Liver (tissue), 9 donors: ENCODE data around the gene SYK. TPM values are rescaled to one million over a fixed set of nuclear protein-coding genes. Genes with fewer than 3 reads are reported as not detected.
A peak's percentile ranks its signal among the peaks of the same experiment; 100 is the strongest.

Experiments used
- DNase-seq: peaks from one replicate; pipeline ENCODE4 v3.0.0-alpha.2; 2017; ENCODE audit warnings: low spot score
- H3K27ac ChIP-seq, 2 donors: one replicate each; pipeline ENCODE4 v1.7.0; 2013; ENCODE audit warnings: inconsistent platforms in 2 of 2, low read length in 2 of 2, control low read depth in 1 of 2, low read depth in 1 of 2, mild to moderate bottlenecking in 1 of 2
- H3K27me3 ChIP-seq, 4 donors: one replicate each; pipeline versions ENCODE4 v1.6.1 to v1.7.0; 2013; ENCODE audit warnings: low read length in 3 of 4, inconsistent platforms in 1 of 4, mild to moderate bottlenecking in 1 of 4, moderate library complexity in 1 of 4; ENCODE audit not compliant: control insufficient read depth in 4 of 4, insufficient read depth in 4 of 4
- H3K36me3 ChIP-seq, 4 donors: one replicate each; pipeline versions ENCODE4 v1.6.1 to v1.7.0; 2013; ENCODE audit warnings: low read length in 3 of 4, mild to moderate bottlenecking in 3 of 4, low read depth in 1 of 4, moderate library complexity in 1 of 4; ENCODE audit not compliant: control insufficient read depth in 4 of 4, insufficient read depth in 3 of 4
- H3K4me1 ChIP-seq, 4 donors: one replicate each; pipeline versions ENCODE4 v1.6.1 to v1.7.0; 2013; ENCODE audit warnings: low read length in 3 of 4, mild to moderate bottlenecking in 3 of 4, moderate library complexity in 1 of 4; ENCODE audit not compliant: control insufficient read depth in 4 of 4, insufficient read depth in 4 of 4
- H3K4me3 ChIP-seq, 3 donors: one replicate each; pipeline versions ENCODE4 v1.6.1 to v1.7.0; 2013; ENCODE audit warnings: low read length in 3 of 3, control low read depth in 1 of 3, low read depth in 1 of 3, mild to moderate bottlenecking in 1 of 3
- H3K9ac ChIP-seq, 2 donors: one replicate each; pipeline ENCODE4 v1.7.0; 2013; ENCODE audit warnings: low read length in 2 of 2, mild to moderate bottlenecking in 2 of 2, moderate library complexity in 2 of 2, control low read depth in 1 of 2, low read depth in 1 of 2
- H3K9me3 ChIP-seq, 4 donors: one replicate each; pipeline versions ENCODE4 v1.6.1 to v1.7.0; 2013; ENCODE audit warnings: low read length in 3 of 4; ENCODE audit not compliant: control insufficient read depth in 4 of 4
- FOXA2 ChIP-seq: IDR thresholded peaks from 2 replicates; pipeline ENCODE4 v1.6.1; 2016; ENCODE audit warnings: antibody characterized with exemption
- GABPA ChIP-seq, 2 donors: IDR thresholded peaks in 1 of 2; conservative IDR thresholded peaks in 1 of 2; 2 replicates each; pipeline ENCODE4 v1.6.1; 2016; ENCODE audit warnings: antibody characterized with exemption in 2 of 2, mild to moderate bottlenecking in 1 of 2, moderate library complexity in 1 of 2
- HNF4A ChIP-seq, 2 donors: conservative IDR thresholded peaks; 2 replicates each; pipeline ENCODE4 v1.6.1; 2016; ENCODE audit warnings: antibody characterized with exemption in 2 of 2, mild to moderate bottlenecking in 2 of 2
- HNF4G ChIP-seq: IDR thresholded peaks from 2 replicates; pipeline ENCODE4 v1.6.1; 2016; ENCODE audit warnings: antibody characterized with exemption
- MAX ChIP-seq: IDR thresholded peaks from 2 replicates; pipeline ENCODE4 v1.6.1; 2016; ENCODE audit warnings: antibody characterized with exemption
- NR2F2 ChIP-seq: IDR thresholded peaks from 2 replicates; pipeline ENCODE4 v1.6.1; 2016; ENCODE audit warnings: antibody characterized with exemption
- RAD21 ChIP-seq, 2 donors: IDR thresholded peaks; 2 replicates each; pipeline ENCODE4 v1.6.1; 2016; ENCODE audit warnings: antibody characterized with exemption in 2 of 2, mild to moderate bottlenecking in 2 of 2
- SP1 ChIP-seq: IDR thresholded peaks from 2 replicates; pipeline ENCODE4 v1.6.1; 2018; ENCODE audit warnings: antibody characterized with exemption, mild to moderate bottlenecking
- TAF1 ChIP-seq: conservative IDR thresholded peaks from 2 replicates; pipeline ENCODE4 v1.6.1; 2016; ENCODE audit warnings: antibody characterized with exemption, mild to moderate bottlenecking
- YY1 ChIP-seq: IDR thresholded peaks from 2 replicates; pipeline ENCODE4 v1.6.1; 2016; ENCODE audit warnings: antibody characterized with exemption, mild to moderate bottlenecking
- ZBTB33 ChIP-seq: IDR thresholded peaks from 2 replicates; pipeline ENCODE4 v1.6.1; 2016; ENCODE audit warnings: antibody characterized with exemption
- WGBS: extraction: QIAGEN DNeasy Blood & Tissue Kit; methylation state at CpG from one replicate; pipeline ENCODE4 v1.1.7; 2013; 5-methylcytosine and 5-hydroxymethylcytosine counted together
- polyA plus RNA-seq, 2 donors: library from polyadenylated mRNA; stranded (reverse) in 1 of 2; unstranded in 1 of 2; fragments of 200-250 nt in 1 of 2; fragments of >200 nt in 1 of 2; fragmentation: Nextera tagmentation in 1 of 2; extraction: Ambion mirVana in 1 of 2; gene quantifications; one replicate each; pipeline versions ENCODE4 v1.2.1 to v1.2.3, GENCODE V29; 2013 to 2015
- total RNA-seq, 2 donors: library from RNA; depleted of rRNA; stranded (reverse); fragments of >200 nt; gene quantifications; one replicate each; pipeline ENCODE4 v1.2.3, GENCODE V29; 2014
- TF ChIP-seq, protein P1 (sequence below): fragments of 150-350 bp; IDR thresholded peaks from 2 replicates; pipeline ENCODE4 v1.5.1; 2017; ENCODE audit warnings: improper control_type of control experiment, low read depth, low read length; ENCODE audit not compliant: missing input control
- donor health status: healthy.
- donor health status: healthy.
- donor health status: healthy.
- donor health status: healthy.
- donor health status: healthy.

SYK gene
- total and polyA plus RNA-seq, 4 donors, result 2.0 to 15.4 (median 4.1) TPM

- DNase-seq, result peak; percentile 4
- no peak overlapping the region for H3K4me3 ChIP-seq
- WGBS, result 76% methylated on average over 3 of the region's 3 CpGs
- H3K27ac ChIP-seq, result no peak overlapping the region
- H3K9me3 ChIP-seq, result peaks cover 0 to 3% (median 0%) of the 10 kb centered on the region in 4 donors
- H3K27me3 ChIP-seq, result peaks cover 0 to 3% (median 0%) of the 10 kb centered on the region in 4 donors
- no peak overlapping the region for H3K9ac ChIP-seq
- no peaks in the 10 kb centered on the region for H3K4me1 ChIP-seq
- no peak for TF ChIP-seq NR2F2
- TF ChIP-seq RAD21 (IDR thresholded peaks at IDR 0.05), result no peak
- TF ChIP-seq HNF4A (conservative IDR thresholded peaks at IDR 0.05), result no peak
- no peak for TF ChIP-seq ZBTB33
- TF ChIP-seq HNF4G, result no peak
- TF ChIP-seq GABPA (IDR thresholded peaks at IDR 0.05 in 1 of 2, conservative IDR thresholded peaks at IDR 0.05 in 1 of 2), result no peak
- no peak for TF ChIP-seq SP1
- TF ChIP-seq, protein P1, sequence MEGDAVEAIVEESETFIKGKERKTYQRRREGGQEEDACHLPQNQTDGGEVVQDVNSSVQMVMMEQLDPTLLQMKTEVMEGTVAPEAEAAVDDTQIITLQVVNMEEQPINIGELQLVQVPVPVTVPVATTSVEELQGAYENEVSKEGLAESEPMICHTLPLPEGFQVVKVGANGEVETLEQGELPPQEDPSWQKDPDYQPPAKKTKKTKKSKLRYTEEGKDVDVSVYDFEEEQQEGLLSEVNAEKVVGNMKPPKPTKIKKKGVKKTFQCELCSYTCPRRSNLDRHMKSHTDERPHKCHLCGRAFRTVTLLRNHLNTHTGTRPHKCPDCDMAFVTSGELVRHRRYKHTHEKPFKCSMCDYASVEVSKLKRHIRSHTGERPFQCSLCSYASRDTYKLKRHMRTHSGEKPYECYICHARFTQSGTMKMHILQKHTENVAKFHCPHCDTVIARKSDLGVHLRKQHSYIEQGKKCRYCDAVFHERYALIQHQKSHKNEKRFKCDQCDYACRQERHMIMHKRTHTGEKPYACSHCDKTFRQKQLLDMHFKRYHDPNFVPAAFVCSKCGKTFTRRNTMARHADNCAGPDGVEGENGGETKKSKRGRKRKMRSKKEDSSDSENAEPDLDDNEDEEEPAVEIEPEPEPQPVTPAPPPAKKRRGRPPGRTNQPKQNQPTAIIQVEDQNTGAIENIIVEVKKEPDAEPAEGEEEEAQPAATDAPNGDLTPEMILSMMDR, result no peak
- no peak for TF ChIP-seq YY1
- TF ChIP-seq MAX, result no peak
- no peak for TF ChIP-seq FOXA2
- H3K36me3 ChIP-seq, result no peaks in the 10 kb centered on the region
Observed at GRCh38 chr9:90832261-90832660, 30.6 kb downstream of the SYK start.

- WGBS, result 69% methylated on average over 8 of the region's 8 CpGs
- TF ChIP-seq RAD21 (IDR thresholded peaks at IDR 0.05) (no peak), HNF4A (conservative IDR thresholded peaks at IDR 0.05) (no peak), GABPA (IDR thresholded peaks at IDR 0.05 in 1 of 2, conservative IDR thresholded peaks at IDR 0.05 in 1 of 2) (no peak), HNF4G (no peak), SP1 (no peak), TAF1 (no peak)
- Histone ChIP-seq H3K9me3 (peaks cover 0 to 3% (median 0%) of the 10 kb centered on the region in 4 donors), H3K27ac (no peak overlapping the region), H3K4me3 (no peak overlapping the region), H3K4me1 (no peaks in the 10 kb centered on the region), H3K36me3 (no peaks in the 10 kb centered on the region), H3K27me3 (peaks cover 0 to 3% (median 0%) of the 10 kb centered on the region in 4 donors), H3K9ac (no peak overlapping the region)
- DNase-seq, result peak; percentile 32
Observed at GRCh38 chr9:90834828-90835595, 33.4 kb downstream of the SYK start.
